SK-N-SH (cell line): ENCODE data around the gene EXOC8. TPM values are rescaled to one million over a fixed set of nuclear protein-coding genes. Genes with fewer than 3 reads are reported as not detected.

ENCODE experiments used
- CTCF ChIA-PET: fragments of 300-600, 350-600 bp; formaldehyde crosslinking; extraction: SDS; loops from one replicate; lab custom pipeline; 2021; lab: Yijun Ruan, JAX
- POLR2A ChIA-PET: fragments of 350-600 bp; sonication (Branson Sonifier 250); formaldehyde crosslinking; extraction: SDS; loops from one replicate; lab custom pipeline; 2020; ENCODE audit warnings: antibody characterized with exemption, inconsistent platforms; lab: Yijun Ruan, JAX
- DNase-seq: peaks from one replicate; pipeline ENCODE4 v3.0.0; 2012
- H2AFZ ChIP-seq: fragments of 200-600 bp; sonication (generic); 2 replicates; pipeline ENCODE4 v1.8.1; 2016; ENCODE audit warnings: antibody characterized with exemption, mild to moderate bottlenecking, low read depth
- H3F3A ChIP-seq: fragments of 200-600 bp; sonication (generic); replicated peaks from 2 replicates; pipeline ENCODE3; 2016; ENCODE audit warnings: antibody characterized with exemption, mild to moderate bottlenecking; ENCODE audit not compliant: insufficient read depth
- H3K27ac ChIP-seq, 2 experiments: fragments of 200-500 bp in 1 of 2; fragments of 200-600 bp in 1 of 2; sonication (Bioruptor generic) in 1 of 2; sonication (generic), shearing (Covaris generic) in 1 of 2; 2 replicates each; pipeline versions ENCODE4 v1.5.1 to v1.6.1; 2014 to 2016; ENCODE audit warnings: low read depth in 2 of 2, inconsistent platforms in 1 of 2, low read length in 1 of 2, mild to moderate bottlenecking in 1 of 2, mixed read lengths in 1 of 2
- H3K27me3 ChIP-seq: fragments of 200-600 bp; sonication (generic), shearing (Covaris generic); 2 replicates; pipeline ENCODE4 v1.6.1; 2016; ENCODE audit warnings: mixed run types; ENCODE audit not compliant: insufficient read depth
- H3K36me3 ChIP-seq, 2 experiments: fragments of 200-500 bp in 1 of 2; fragments of 200-600 bp in 1 of 2; sonication (Bioruptor generic) in 1 of 2; sonication (generic) in 1 of 2; replicated peaks in 1 of 2; 2 replicates each; pipeline versions ENCODE3 to v1.5.1; 2014 to 2016; ENCODE audit warnings: low read length in 1 of 2, mild to moderate bottlenecking in 1 of 2; ENCODE audit not compliant: insufficient read depth in 2 of 2, control insufficient read depth in 1 of 2
- H3K4me1 ChIP-seq, 2 experiments: fragments of 200-500 bp in 1 of 2; fragments of 200-600 bp in 1 of 2; sonication (Bioruptor generic) in 1 of 2; sonication (generic), shearing (Covaris generic) in 1 of 2; 2 replicates each; pipeline versions ENCODE4 v1.5.1 to v1.6.1; 2014 to 2016; ENCODE audit warnings: low read depth in 1 of 2, low read length in 1 of 2, mixed run types in 1 of 2; ENCODE audit not compliant: insufficient read depth in 2 of 2, control insufficient read depth in 1 of 2
- H3K4me2 ChIP-seq: fragments of 200-600 bp; sonication (generic), shearing (Covaris generic); 2 replicates; pipeline ENCODE4 v1.6.1; 2017; ENCODE audit warnings: mixed run types
- H3K4me3 ChIP-seq, 2 experiments: fragments of 200-500 bp in 1 of 2; fragments of 200-600 bp in 1 of 2; sonication (Bioruptor generic) in 1 of 2; sonication (generic), shearing (Covaris generic) in 1 of 2; 2 replicates each; pipeline versions ENCODE4 v1.5.1 to v1.8.1; 2014 to 2016; ENCODE audit warnings: low read depth in 2 of 2, inconsistent platforms in 1 of 2, low read length in 1 of 2, mild to moderate bottlenecking in 1 of 2, mixed read lengths in 1 of 2, moderate library complexity in 1 of 2
- H3K79me2 ChIP-seq: fragments of 200-600 bp; sonication (generic); 2 replicates; pipeline ENCODE4 v1.8.1; 2017; ENCODE audit warnings: mild to moderate bottlenecking; ENCODE audit not compliant: insufficient read depth
- H3K9ac ChIP-seq: fragments of 200-600 bp; sonication (generic); 2 replicates; pipeline ENCODE4 v1.6.1; 2017; ENCODE audit warnings: mixed run types
- H3K9me2 ChIP-seq: fragments of 200-600 bp; sonication (generic); 2 replicates; pipeline ENCODE4 v1.6.1; 2017; ENCODE audit warnings: mixed run types
- H3K9me3 ChIP-seq: fragments of 200-600 bp; sonication (generic); 2 replicates; pipeline ENCODE4 v1.6.1; 2017; ENCODE audit warnings: mixed run types, mild to moderate bottlenecking, moderate library complexity
- H4K20me1 ChIP-seq: fragments of 200-600 bp; sonication (generic); 2 replicates; pipeline ENCODE4 v1.6.1; 2017; ENCODE audit warnings: mild to moderate bottlenecking, mixed run types; ENCODE audit not compliant: insufficient read depth
- EZH2phosphoT487 ChIP-seq: fragments of 200-600 bp; sonication (generic); IDR thresholded peaks from 2 replicates; pipeline ENCODE4 v1.6.1; 2017; ENCODE audit warnings: low read depth, mixed run types, mild to moderate bottlenecking, antibody characterized with exemption, moderate library complexity, borderline replicate concordance
- GABPA ChIP-seq: IDR thresholded peaks from 2 replicates; pipeline ENCODE4 v1.4.0; 2012; ENCODE audit warnings: low read depth, mild to moderate bottlenecking
- GATA2 ChIP-seq: sonication (generic); formaldehyde crosslinking; IDR thresholded peaks from 2 replicates; pipeline ENCODE4 v1.5.0; 2020; ENCODE audit warnings: mild to moderate bottlenecking, missing genetic modification reagents
- MEF2A ChIP-seq: IDR thresholded peaks from 2 replicates; pipeline ENCODE4 v1.4.0; 2012; ENCODE audit warnings: low read depth, borderline replicate concordance
- MXI1 ChIP-seq: IDR thresholded peaks from 2 replicates; pipeline ENCODE4 v1.6.1; 2012; ENCODE audit warnings: mild to moderate bottlenecking, low read depth, low read length, improper control_type of control experiment
- NFIC ChIP-seq: IDR thresholded peaks from 2 replicates; pipeline ENCODE4 v1.4.0; 2012; ENCODE audit warnings: borderline replicate concordance
- POLR2AphosphoS5 ChIP-seq: IDR thresholded peaks from 2 replicates; pipeline ENCODE4 v1.6.1; 2012; ENCODE audit warnings: low read depth, low read length
- RAD21 ChIP-seq: IDR thresholded peaks from 2 replicates; pipeline ENCODE4 v1.6.1; 2012; ENCODE audit warnings: mild to moderate bottlenecking, low read length
- RFX5 ChIP-seq: IDR thresholded peaks from 2 replicates; pipeline ENCODE4 v1.6.1; 2012; ENCODE audit warnings: mild to moderate bottlenecking, improper control_type of control experiment, low read length
- SIN3A ChIP-seq: IDR thresholded peaks from 2 replicates; pipeline ENCODE4 v1.6.1; 2012; ENCODE audit warnings: low read depth, mild to moderate bottlenecking, low read length, moderate library complexity, borderline replicate concordance
- SMC3 ChIP-seq: IDR thresholded peaks from 2 replicates; pipeline ENCODE4 v1.6.1; 2012; ENCODE audit warnings: low read depth, low read length, improper control_type of control experiment
- TCF12 ChIP-seq: IDR thresholded peaks from 2 replicates; pipeline ENCODE4 v1.4.0; 2012
- TEAD4 ChIP-seq: IDR thresholded peaks from 2 replicates; pipeline ENCODE4 v1.4.0; 2012; ENCODE audit warnings: mild to moderate bottlenecking, borderline replicate concordance; ENCODE audit not compliant: insufficient read depth
- WGBS: methylation state at CpG from one replicate; pipeline ENCODE4 v1.1.6; 2017; ENCODE audit warnings: low lambda C conversion rate; 5-methylcytosine and 5-hydroxymethylcytosine counted together
- polyA plus RNA-seq, 3 experiments: library from polyadenylated mRNA; depleted of rRNA; stranded (reverse); fragments of >200 nt; gene quantifications; 2 replicates each; pipeline ENCODE4 v1.2.3, GENCODE V29; 2012
- TF ChIP-seq, protein P1 (sequence below): IDR thresholded peaks from 2 replicates; pipeline ENCODE4 v1.4.0; 2012; ENCODE audit warnings: low read depth
- TF ChIP-seq, protein P2 (sequence below): IDR thresholded peaks from 2 replicates; pipeline ENCODE4; 2012
- TF ChIP-seq, protein P3 (sequence below): IDR thresholded peaks from 2 replicates; pipeline ENCODE4 v1.4.0; 2012; ENCODE audit warnings: low read depth, borderline replicate concordance
- TF ChIP-seq, protein P4 (sequence below): IDR thresholded peaks from 2 replicates; pipeline ENCODE4 v1.4.0; 2012; ENCODE audit warnings: low read depth, borderline replicate concordance
- TF ChIP-seq, protein P5 (sequence below): IDR thresholded peaks from 2 replicates; pipeline ENCODE4 v1.6.1; 2012; ENCODE audit warnings: mild to moderate bottlenecking, low read depth, low read length, moderate library complexity

Gene EXOC8
- polyA plus RNA-seq, 1 of the 3 experiments (the other 2 are of a cell fraction): 2.1 TPM

DNA sequence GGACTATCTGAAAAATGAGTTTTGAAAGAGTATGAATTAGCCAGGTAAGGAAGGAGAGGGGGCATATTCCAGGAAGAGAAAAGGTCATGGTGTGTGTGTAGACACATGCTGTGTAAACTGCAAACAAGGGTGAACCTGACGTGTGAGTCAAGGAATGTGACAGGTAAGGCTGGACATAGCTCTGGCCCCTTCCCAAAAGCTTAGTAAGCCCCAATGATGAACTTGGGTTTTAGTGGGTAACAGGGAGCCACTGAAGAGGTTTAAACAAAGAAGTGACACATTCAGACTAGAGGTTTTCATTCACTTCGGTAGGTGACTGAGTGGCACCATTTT lies 47.7 kb upstream of the EXOC8 start:
- no peak overlapping the region for H3K27ac ChIP-seq
- WGBS: 92% methylated on average over 2 of the region's 2 CpGs
- H3K9ac ChIP-seq: no peak overlapping the region
- no peak overlapping the region for H3K4me2 ChIP-seq
- H4K20me1 ChIP-seq: 0 out of 2 replicates have a peak, but pooled peaks cover 11% of the 10 kb centered on the region
- H3K79me2 ChIP-seq: peaks cover 96% of the 10 kb centered on the region
- no peaks in the 10 kb centered on the region for H3K27me3 ChIP-seq
- TF ChIP-seq MXI1 (no peak), TCF12 (no peak), RAD21 (no peak), GABPA (no peak), MEF2A (no peak), NFIC (no peak), RFX5 (no peak), TEAD4 (no peak), SMC3 (no peak), POLR2AphosphoS5 (no peak), EZH2phosphoT487 (no peak), SIN3A (no peak), GATA2 (CRISPR knock-in tag) (no peak)
- TF ChIP-seq, protein P1, sequence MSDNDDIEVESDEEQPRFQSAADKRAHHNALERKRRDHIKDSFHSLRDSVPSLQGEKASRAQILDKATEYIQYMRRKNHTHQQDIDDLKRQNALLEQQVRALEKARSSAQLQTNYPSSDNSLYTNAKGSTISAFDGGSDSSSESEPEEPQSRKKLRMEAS: no peak
- TF ChIP-seq, protein P2, sequence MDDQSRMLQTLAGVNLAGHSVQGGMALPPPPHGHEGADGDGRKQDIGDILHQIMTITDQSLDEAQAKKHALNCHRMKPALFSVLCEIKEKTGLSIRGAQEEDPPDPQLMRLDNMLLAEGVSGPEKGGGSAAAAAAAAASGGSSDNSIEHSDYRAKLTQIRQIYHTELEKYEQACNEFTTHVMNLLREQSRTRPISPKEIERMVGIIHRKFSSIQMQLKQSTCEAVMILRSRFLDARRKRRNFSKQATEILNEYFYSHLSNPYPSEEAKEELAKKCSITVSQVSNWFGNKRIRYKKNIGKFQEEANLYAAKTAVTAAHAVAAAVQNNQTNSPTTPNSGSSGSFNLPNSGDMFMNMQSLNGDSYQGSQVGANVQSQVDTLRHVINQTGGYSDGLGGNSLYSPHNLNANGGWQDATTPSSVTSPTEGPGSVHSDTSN: no peak
- TF ChIP-seq, protein P3, sequence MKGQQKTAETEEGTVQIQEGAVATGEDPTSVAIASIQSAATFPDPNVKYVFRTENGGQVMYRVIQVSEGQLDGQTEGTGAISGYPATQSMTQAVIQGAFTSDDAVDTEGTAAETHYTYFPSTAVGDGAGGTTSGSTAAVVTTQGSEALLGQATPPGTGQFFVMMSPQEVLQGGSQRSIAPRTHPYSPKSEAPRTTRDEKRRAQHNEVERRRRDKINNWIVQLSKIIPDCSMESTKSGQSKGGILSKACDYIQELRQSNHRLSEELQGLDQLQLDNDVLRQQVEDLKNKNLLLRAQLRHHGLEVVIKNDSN: no peak
- TF ChIP-seq, protein P4, sequence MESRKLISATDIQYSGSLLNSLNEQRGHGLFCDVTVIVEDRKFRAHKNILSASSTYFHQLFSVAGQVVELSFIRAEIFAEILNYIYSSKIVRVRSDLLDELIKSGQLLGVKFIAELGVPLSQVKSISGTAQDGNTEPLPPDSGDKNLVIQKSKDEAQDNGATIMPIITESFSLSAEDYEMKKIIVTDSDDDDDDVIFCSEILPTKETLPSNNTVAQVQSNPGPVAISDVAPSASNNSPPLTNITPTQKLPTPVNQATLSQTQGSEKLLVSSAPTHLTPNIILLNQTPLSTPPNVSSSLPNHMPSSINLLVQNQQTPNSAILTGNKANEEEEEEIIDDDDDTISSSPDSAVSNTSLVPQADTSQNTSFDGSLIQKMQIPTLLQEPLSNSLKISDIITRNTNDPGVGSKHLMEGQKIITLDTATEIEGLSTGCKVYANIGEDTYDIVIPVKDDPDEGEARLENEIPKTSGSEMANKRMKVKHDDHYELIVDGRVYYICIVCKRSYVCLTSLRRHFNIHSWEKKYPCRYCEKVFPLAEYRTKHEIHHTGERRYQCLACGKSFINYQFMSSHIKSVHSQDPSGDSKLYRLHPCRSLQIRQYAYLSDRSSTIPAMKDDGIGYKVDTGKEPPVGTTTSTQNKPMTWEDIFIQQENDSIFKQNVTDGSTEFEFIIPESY: no peak
- TF ChIP-seq, protein P5, sequence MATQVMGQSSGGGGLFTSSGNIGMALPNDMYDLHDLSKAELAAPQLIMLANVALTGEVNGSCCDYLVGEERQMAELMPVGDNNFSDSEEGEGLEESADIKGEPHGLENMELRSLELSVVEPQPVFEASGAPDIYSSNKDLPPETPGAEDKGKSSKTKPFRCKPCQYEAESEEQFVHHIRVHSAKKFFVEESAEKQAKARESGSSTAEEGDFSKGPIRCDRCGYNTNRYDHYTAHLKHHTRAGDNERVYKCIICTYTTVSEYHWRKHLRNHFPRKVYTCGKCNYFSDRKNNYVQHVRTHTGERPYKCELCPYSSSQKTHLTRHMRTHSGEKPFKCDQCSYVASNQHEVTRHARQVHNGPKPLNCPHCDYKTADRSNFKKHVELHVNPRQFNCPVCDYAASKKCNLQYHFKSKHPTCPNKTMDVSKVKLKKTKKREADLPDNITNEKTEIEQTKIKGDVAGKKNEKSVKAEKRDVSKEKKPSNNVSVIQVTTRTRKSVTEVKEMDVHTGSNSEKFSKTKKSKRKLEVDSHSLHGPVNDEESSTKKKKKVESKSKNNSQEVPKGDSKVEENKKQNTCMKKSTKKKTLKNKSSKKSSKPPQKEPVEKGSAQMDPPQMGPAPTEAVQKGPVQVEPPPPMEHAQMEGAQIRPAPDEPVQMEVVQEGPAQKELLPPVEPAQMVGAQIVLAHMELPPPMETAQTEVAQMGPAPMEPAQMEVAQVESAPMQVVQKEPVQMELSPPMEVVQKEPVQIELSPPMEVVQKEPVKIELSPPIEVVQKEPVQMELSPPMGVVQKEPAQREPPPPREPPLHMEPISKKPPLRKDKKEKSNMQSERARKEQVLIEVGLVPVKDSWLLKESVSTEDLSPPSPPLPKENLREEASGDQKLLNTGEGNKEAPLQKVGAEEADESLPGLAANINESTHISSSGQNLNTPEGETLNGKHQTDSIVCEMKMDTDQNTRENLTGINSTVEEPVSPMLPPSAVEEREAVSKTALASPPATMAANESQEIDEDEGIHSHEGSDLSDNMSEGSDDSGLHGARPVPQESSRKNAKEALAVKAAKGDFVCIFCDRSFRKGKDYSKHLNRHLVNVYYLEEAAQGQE: no peak
- H3K4me3 ChIP-seq: no peak overlapping the region
- no peak overlapping the region for H2AFZ ChIP-seq
- peaks cover 12% of the 10 kb centered on the region for H3F3A ChIP-seq
- H3K9me3 ChIP-seq: no peaks in the 10 kb centered on the region
- H3K4me1 ChIP-seq: peaks cover 5 to 14% of the 10 kb centered on the region in 2 experiments; a peak in 3 of 4 replicates
- no peaks in the 10 kb centered on the region for H3K36me3 ChIP-seq
- no peak for DNase-seq
- H3K9me2 ChIP-seq: no peaks in the 10 kb centered on the region
- ChIA-PET POLR2A (no interaction called here), CTCF (interaction anchor here (0.8 to 1.4 kb wide), 2 partner anchors 23 to 28 kb away, joined by 3 read pairs; no protein-coding TSS in a partner anchor)
